GM21723 (cell line): ENCODE measurements around the gene IFNB1.
A peak's percentile ranks its signal among the peaks of the same experiment; 100 is the strongest.

ENCODE experiments used
- ATAC-seq: cut with Tn5 transposase; IDR thresholded peaks from one replicate; pipeline ENCODE4 v1.9.1; 2021; ENCODE audit warnings: mild to moderate bottlenecking, moderate library complexity; ENCODE audit not compliant: unreplicated experiment

IFNB1 gene

GRCh38 chr9:21077781-21078180 is at the start of gene IFNB1:
TSS of gene IFNB1 (minus strand) at chr9:21077942. CDS start at chr9:21077869, 73 bp downstream.
- ATAC-seq = no peak

- ATAC-seq = peak; percentile 96
These were observed 44.0 kb upstream of the IFNB1 start for GRCh38 chr9:21121595-21122251.

- ATAC-seq = no peak
These were observed 43.3 kb upstream of the IFNB1 start for GRCh38 chr9:21121079-21121478.

- peak; percentile 49 for ATAC-seq
These were observed 41.5 kb upstream of the IFNB1 start for GRCh38 chr9:21119093-21119770.

- ATAC-seq = no peak
These were observed 36.6 kb upstream of the IFNB1 start for GRCh38 chr9:21114311-21114710.

GRCh38 chr9:21110708-21111576 is 33.2 kb upstream of the IFNB1 start:
- ATAC-seq = peak; percentile 98

GRCh38 chr9:21104787-21105186 is 27.0 kb upstream of the IFNB1 start:
- no peak for ATAC-seq

GRCh38 chr9:21102305-21102704 is 24.6 kb upstream of the IFNB1 start:
- ATAC-seq = no peak

GRCh38 chr9:21097817-21098216 is 20.1 kb upstream of the IFNB1 start:
- ATAC-seq = no peak

- peak; percentile 7 for ATAC-seq
These were observed 19.1 kb upstream of the IFNB1 start for GRCh38 chr9:21096901-21097255.

- ATAC-seq = peak; percentile 93
These were observed 18.6 kb upstream of the IFNB1 start for GRCh38 chr9:21096172-21096900.

GRCh38 chr9:21095561-21095960 is 17.8 kb upstream of the IFNB1 start:
- no peak for ATAC-seq

- ATAC-seq = no peak
These were observed 8.8 kb upstream of the IFNB1 start for GRCh38 chr9:21086538-21086937.

GRCh38 chr9:21085005-21085404 is 7.3 kb upstream of the IFNB1 start:
- ATAC-seq = no peak

- no peak for ATAC-seq
These were observed 6.6 kb upstream of the IFNB1 start for GRCh38 chr9:21084242-21084850.

GRCh38 chr9:21082671-21083070 is 4.9 kb upstream of the IFNB1 start:
- no peak for ATAC-seq

- no peak for ATAC-seq
These were observed 4.3 kb upstream of the IFNB1 start for GRCh38 chr9:21081999-21082398.

GRCh38 chr9:21081451-21081850 is 3.7 kb upstream of the IFNB1 start:
- no peak for ATAC-seq

GRCh38 chr9:21080793-21081192 is 3.1 kb upstream of the IFNB1 start:
- no peak for ATAC-seq

GRCh38 chr9:21078702-21079101 is 960 bp upstream of the IFNB1 start:
- ATAC-seq = no peak

- ATAC-seq = no peak
These were observed 2.3 kb downstream of the IFNB1 start for GRCh38 chr9:21075484-21075883.
